SIG-M5 treated with dmso at 0.1 percent for 504 hours (cell line): ENCODE data around the gene IMMP1L.
A peak's percentile ranks its signal among the peaks of the same experiment; 100 is the strongest.
"Not testable (repeated sequence)": the region's sequence is repeated elsewhere in the genome, so short reads cannot be mapped to it uniquely, and the experiment has no call there.

Source experiments
- DNase-seq: peaks from one replicate; lab custom pipeline; 2025; ENCODE audit not compliant: unreplicated experiment; lab: John Stamatoyannopoulos, UW

Gene IMMP1L, protein sequence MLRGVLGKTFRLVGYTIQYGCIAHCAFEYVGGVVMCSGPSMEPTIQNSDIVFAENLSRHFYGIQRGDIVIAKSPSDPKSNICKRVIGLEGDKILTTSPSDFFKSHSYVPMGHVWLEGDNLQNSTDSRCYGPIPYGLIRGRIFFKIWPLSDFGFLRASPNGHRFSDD

DNA sequence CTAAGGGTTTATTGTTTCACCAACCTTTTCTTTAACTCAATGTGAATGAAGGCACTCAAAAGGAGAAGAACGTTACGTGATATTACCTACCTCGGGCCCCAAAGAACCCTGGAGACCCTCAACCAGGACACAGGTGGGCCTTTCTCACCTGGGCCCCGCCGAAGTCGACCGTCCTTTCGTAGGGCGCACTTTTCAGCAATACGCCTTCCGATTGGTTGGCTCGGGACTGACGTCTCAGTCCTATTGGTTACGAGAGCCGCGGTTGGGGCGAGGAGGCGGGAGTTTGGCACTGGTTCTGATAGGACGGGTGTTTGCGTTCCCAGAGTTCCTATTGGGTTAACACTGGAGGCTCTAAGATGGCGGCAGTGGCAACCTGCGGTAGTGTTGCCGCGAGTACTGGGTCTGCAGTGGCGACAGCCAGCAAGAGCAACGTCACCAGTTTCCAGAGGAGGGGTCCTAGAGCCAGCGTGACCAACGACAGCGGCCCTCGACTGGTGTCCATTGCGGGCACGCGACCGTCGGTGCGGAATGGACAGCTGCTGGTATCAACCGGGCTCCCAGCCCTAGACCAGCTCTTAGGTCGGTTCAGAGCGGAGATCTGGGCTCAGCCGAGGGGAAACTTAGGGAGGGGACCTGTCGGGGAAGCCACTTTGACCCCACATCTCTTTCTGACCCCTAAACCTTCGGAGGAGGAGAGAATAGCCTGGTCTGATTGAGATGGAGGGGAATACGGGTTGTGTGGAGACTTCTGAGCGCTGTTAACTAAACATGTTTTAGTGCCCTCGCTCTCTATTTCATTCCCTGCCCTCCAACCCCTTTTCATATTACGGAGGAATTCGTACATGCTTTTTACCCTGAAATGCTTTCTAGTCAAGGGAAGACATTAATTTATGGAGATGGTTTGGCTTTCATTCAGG, at the start of gene IMMP1L, which contains the start of gene ELP4:
TSS of gene IMMP1L (minus strand) at position 194 of the 917 bp plus-strand sequence. CDS start 46,346 bp downstream, outside the sequence.
TSS of gene ELP4 (plus strand) at position 339 of the 917 bp plus-strand sequence. CDS start at position 357, 18 bp downstream.
- DNase-seq = peak; percentile 91

DNA sequence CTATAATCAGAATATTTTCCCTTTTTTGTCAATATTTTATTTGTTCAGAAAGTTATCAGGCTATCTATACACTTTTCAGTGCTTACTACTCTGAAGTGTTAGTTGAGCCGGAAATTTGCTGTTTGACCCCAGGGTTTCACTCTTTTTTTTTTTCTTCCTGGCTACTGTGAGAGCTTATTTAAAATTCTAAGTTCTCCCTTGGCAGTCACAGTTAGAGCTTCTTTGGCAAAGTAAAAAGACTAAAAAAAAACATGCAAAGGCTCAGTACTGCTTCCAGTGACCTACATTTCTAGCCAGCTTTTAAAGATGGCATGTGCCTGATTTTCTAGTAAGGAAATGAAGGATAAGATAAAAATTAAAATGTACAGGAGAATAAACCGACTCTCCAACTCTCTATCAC, 48.6 kb upstream of the IMMP1L start:
- no peak for DNase-seq

DNA sequence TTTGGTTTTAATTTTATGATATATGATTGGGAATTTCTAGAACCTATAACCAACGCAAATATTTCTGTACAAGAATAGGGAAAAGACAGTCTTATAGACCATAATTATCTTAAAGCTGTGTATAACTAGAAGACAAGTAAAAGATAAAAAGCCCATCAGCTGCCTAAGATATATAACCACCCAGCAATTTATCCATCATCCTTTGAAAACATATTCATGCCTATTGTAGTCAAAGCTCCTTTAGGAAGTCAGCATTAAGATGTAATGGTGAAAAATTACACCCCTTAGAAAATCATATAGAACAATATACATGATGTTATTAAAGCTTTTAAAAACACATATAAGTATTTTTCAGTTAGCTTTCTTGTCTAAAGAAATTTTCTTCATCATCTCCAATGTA, 46.5 kb upstream of the IMMP1L start:
- DNase-seq = no peak

DNA sequence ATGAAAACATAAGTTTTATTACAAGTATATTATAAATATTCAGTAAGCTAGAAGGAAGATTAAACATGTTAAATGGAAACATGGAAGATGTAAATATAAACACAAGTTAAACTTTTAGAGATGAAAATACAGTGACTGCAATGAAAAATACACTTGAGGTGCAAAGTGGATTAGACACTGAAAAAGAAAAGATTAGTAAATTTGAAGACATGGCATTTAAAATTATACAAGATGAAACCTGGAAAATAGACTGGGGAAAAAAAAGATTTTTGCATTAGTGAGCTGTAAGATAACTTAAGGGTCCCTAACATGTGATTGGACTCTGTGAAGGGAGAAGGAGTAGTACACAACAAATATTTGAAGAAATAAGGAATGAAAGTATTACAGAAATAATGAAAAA, 33.4 kb upstream of the IMMP1L start:
- no peak for DNase-seq

DNA sequence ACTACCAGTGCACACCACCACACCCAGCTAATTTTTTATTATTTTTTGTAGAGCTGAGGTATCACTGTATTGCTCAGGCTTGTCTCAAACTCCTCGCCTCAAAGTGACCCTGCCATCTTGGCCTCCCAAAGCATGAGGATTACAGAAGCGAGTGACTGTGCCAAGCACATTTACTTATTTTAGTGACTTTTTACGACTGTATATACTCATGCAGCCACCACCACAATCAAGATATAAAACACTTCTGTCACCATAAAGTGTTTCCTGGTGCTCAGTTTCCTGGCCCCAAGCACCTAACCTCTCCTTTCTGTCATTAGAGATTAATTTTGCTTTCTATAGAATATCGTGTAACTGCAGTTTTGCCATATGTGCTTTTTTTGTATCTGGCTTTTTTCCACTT, 26.1 kb upstream of the IMMP1L start:
- DNase-seq = no peak

DNA sequence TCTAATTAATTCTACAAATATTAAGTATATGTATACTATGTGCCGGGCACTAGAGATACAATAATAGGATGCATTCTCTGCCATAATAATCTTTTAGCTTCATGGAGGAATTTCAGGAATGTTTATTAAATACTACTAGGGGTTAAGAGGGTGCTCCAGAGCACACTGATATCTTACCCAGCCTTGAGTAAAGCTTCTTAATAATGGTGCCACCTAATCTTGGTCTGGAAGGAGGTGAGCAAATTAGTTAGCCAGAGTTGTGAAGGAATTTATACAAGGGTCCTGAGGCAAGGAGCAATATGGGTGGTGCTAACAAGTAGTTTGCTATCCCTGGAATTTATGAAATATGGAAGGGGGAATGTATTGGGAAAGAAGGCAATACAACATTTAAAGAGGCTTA, 21.9 kb upstream of the IMMP1L start:
- no peak for DNase-seq

DNA sequence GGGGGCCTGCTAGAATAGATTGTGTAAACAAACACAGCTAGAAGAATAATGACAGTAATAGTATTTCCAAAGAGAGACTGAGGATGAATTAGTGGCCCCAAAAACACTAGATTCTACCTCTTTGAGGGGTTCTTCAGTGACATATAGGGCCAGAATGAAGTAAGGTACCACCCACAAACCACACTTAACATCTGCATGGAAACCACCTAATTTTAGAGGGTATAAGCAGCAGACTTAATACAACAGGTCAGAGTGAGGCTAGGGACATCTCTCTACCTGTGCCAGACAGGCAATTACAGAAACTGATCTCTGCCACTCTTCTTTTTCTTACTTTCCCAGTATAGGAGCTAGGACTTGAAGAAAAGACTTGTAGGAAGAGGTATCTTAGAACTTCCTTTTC, 20.3 kb upstream of the IMMP1L start:
- no peak for DNase-seq

DNA sequence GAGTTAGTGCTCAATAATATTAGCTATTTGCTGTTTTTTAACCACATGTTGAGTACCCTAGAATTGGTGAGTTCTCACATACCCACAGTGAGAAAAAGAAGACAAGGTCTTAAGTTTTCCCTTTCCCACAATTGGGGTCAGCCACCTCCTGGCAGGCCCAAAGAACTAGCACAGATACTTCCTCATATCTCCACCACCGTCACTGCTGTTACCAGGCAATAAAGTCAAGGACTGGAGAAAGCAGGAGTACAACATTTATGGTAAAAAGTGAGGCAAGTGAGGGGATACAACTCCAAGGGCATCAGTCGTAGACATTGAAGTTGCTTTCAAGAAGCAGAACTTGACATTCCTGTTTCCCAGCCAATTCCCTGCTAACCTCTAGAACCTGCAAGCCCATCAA, 19.8 kb upstream of the IMMP1L start:
- no peak for DNase-seq

DNA sequence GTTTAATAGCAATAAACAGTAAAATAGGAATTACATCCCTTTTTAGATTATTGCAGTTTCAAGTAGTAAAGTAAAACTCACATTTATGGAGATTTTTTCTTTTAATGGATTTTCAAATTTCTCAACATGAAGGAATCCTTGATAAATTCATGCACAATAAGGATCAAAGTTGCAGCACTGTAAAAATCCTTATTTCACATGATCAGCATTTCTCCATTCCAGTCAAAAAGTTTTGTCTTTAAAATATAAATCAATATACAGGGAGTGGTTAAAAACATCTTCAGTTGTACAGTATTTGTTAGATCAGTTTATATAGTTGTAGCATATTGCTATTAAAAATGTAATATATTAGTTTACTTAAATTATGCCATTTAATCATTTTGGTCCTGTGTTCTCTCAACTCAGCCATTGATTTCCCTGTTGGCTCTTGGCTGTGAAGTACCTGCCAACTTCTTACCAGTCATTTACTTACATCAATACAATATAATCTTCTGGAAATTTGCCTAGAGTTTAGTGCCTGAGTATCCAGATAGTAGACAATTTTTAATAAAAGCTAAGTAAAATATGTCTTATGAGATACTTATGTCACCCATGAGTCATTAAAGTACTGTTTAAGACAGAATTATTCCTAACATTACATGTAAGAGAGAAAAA, 12.2 kb upstream of the IMMP1L start:
- no peak for DNase-seq

DNA sequence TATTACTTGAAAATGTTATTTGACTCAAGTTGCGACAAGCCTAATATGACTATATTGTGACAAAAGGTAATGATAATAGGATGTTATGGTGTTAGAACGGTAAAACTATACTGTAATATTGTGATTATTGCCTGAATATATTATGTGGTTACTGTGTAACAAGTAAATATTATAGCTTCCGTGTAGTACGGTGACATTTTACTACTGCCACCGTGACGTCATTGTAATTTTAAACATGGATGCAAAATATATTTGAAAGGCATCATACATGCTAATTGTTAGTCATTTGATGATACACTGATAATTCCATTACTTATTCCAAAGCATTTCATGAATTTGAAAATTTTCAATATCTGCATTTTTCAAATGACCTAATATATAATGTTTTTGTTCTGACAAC, 2.7 kb upstream of the IMMP1L start:
- no peak for DNase-seq

DNA sequence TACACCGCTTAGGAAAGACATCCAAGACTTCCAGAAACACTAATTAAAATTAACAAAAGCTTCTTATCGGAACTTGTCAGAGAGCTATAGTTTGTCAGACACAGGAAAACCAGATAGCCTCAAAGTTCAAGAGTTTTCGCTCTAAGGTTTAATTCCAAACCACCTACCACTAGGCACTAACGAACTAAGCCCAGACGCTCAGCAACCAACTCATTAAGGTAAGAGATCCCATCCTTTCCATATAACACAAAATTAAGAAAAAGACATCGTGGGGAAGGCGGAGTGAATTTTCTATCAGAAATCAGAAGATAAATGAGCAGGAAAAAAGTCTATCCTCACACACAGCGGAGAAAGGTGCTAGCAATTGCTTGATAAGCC, 382 bp downstream of the IMMP1L start:
- DNase-seq = peak; percentile 31

DNA sequence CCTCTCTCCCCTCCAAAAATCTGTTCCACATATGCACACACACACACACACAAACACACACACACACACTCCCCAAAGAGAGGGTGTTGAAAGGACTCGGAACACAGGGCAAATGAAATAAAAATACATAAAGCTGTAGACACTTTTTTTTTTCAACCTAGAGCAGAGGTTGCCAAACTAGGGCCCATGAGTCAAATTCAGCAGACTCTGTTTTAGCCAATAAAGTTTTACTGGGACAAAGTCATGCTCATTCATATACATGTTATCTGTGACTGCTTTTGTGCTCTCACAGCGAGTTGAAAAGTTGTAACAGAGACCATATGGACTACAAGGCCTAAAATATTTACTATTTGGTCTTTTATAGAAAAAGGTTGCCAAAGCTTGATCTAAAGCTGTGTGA, 8.9 kb downstream of the IMMP1L start:
- no peak for DNase-seq

DNA sequence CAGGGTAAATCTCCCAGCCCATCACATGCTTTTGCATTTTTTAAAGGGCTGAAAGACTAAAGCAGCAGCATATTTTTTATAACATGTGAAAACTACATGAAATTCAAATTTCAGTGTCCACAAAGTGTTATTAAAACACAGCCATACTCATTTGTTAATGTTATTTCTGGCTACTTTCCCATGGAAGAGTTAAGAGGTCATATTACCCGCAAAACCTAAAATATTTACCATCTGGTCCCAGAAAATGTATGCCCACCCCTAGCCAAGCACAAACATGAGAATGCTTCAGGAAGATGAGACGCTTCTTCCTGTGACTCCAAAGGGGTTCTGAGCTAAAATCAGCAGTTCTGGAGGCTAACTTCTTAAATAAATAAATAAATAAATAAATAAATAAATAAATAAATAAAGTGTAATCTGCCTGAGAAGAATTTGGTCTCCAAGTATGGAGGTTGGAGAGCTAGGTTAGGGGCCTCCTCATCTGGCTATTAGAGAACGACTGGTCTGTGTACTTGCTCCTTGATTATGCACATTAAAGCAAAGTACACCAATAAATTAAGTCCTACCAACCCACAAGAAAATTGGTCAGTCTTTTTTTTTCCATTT, 9.7 kb downstream of the IMMP1L start:
- no peak for DNase-seq

DNA sequence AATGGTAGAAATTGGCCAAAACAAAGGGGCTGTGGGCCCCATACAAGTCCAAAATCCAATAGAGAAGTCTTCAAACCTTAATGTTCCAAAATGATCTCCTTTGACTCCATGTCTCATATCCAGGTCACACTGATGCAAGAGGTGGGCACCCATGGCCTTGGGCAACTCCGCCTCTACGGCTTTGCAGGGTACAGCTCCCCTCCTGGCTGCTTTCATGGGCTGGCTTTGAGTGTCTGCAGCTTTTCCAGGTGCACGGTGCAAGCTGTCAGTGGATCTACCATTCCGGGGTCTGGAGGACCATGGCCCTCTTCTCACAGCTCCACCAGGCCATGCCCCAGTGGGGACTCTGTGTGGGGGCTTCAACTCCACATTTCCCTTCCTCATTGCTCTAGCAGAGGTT, 15.7 kb downstream of the IMMP1L start:
- not testable (repeated sequence) for DNase-seq

DNA sequence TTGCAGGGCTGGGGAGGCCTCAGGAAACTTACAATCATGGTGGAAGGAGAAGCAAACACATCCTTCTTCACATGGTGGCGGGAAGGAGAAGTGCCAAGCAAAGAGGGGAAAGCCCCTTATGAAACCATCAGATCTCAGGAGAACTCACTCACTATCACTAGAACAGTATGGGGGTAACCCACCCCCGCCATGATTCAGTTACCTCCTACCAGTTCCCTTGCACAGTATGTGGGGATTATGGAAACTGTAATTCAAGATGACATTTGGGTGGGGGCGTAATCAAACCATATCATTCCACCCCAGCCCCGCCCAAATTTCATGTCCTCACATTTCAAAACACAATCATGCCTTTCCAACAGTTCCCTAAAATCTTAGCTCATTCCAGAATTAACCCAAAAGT, 16.2 kb downstream of the IMMP1L start:
- no peak for DNase-seq

DNA sequence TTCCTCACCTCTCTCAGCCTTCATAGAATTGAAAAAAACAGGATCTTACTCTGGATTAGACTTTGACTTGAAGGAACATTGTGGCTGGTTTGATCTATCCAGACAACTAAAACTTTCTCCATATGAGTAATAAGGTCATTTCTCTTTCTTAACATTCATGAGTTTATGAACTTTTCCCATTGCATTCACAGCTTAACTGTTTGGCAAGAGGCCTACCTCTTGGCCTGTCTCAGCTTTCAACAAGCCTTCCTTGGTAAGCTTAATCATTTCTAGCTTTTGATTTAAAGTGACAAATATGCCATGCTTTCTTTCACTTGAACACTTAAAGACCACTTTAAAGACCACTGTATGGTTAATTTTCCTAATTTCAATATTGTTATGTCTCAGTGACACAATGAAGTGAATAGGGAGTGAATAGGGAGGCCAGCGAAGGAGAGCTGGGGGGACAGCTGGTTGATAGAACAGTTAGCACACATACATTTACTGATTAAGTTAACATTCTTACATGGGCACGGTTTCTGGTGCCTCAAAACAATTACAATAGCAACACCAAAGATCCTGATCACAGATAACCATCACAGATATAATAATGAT, 17.0 kb downstream of the IMMP1L start:
- no peak for DNase-seq

DNA sequence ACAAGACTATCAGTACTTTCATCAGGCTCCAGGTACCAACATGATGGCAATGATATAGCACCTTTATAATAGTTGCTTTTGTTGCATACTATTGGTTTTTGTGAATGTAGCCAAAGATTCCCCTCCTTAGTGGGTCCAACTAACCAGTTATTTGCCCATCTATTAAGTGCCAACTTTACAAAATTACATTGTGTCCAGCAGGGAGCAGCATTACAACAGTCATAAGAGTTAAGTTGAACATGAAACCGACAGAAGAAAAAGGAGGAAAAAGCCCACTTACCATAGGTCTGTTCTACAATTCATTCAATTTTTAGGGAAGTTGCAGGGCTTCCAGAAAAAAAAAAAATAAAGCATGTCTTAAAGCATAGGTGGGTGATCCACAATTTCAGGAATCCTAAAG, 21.6 kb downstream of the IMMP1L start:
- DNase-seq = peak; percentile 25

DNA sequence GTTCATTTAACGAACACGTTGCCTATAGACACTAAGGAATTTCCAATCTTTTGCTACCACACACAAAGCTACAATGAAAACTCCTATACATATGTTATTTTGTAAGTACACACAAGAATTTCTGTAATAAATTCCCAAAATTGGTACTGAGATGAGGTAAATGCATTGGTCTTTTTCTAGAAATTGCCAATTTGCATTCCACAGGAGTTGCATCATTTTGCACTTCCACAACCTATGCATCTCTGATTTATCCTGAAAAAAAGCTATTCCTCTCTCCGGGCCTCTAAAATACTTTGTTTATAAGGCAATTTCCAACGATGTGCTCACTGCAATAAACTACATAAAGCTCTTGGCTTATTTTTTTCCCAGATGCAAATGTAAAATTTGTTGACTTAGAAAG, 24.9 kb downstream of the IMMP1L start:
- no peak for DNase-seq

DNA sequence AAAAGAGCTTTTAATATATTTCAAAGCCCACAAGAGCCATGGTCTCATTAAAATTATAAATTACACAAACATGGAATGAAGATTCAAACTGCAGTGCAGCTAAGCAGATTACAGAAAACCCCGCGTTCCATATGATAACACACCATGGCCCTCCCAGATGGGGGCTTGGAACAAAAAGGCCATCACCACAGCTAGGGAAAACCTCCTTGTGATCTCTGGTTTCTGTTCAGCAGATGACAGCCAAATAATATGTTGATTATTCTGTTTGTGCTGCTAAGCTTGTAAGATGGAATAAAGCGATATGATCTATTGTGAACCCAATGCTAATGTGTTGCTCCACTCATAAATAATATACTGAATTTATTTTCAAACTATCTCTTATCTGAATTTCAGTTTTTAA, 28.5 kb downstream of the IMMP1L start:
- DNase-seq = no peak

DNA sequence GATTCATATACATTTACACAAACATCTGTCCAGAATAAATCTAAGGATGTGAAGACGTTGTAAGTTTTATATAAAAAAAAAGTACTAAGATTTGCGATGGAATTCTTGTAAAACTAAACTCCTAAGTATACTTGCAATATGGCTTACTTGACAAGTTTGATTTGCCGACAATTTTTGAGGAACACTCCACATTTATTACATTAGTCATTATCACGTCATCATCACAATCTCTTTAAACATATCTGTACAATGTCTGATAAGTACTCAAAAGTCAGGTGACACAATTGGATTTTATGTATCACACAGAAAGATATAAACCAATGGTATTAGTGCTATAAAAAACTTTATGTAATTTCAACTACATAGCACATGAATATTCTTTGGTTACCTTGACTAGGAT, 30.4 kb downstream of the IMMP1L start:
- no peak for DNase-seq

DNA sequence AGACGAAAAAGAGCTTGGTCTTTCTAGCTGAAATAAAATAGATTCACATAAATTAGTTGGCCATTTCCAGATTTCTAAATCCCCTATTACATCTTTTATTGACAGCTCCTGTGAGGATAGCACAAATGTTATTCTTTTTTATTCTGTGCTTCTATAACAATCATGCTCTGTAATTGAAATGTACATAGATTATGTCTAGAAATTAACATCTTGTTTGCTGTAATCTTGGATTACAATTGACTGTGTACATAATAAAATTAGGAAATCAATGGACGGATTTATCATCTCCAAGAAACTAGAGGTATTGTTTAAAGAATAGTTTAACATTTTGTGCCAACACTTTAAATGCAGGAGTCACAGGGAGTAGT, 31.2 kb downstream of the IMMP1L start:
- DNase-seq = no peak
